Neural cell (in vitro differentiated cells): ENCODE measurements around the gene COLEC12. TPM values are rescaled to one million over a fixed set of nuclear protein-coding genes. Genes with fewer than 3 reads are reported as not detected.

Experiments
- H2AFZ ChIP-seq: fragments of 200-600, 300-800 bp; sonication (generic), shearing (Covaris generic); 2 replicates; pipeline ENCODE4 v1.6.0; 2014; ENCODE audit warnings: low read depth, mild to moderate bottlenecking, antibody characterized with exemption, low read length, moderate library complexity
- H3F3A ChIP-seq: fragments of 200-600 bp; shearing (Covaris generic); 2 replicates; pipeline ENCODE4 v1.6.1; 2016; ENCODE audit warnings: mild to moderate bottlenecking, moderate library complexity, mixed read lengths, antibody characterized with exemption, low read length; ENCODE audit not compliant: insufficient read depth, poor library complexity, severe bottlenecking
- H3K27ac ChIP-seq: fragments of 200-600, 300-800 bp; sonication (generic), shearing (Covaris generic); 2 replicates; pipeline ENCODE4 v1.5.1; 2014; ENCODE audit warnings: mild to moderate bottlenecking, low read length, moderate library complexity
- H3K27me3 ChIP-seq: fragments of 300-800, 200-600 bp; sonication (generic), shearing (Covaris generic); 2 replicates; pipeline ENCODE4 v1.6.0; 2014; ENCODE audit warnings: mild to moderate bottlenecking, low read depth, low read length, moderate library complexity; ENCODE audit not compliant: insufficient read depth
- H3K36me3 ChIP-seq: fragments of 300-800, 200-600 bp; sonication (generic), shearing (Covaris generic); 2 replicates; pipeline ENCODE4 v1.5.1; 2014; ENCODE audit warnings: mild to moderate bottlenecking, antibody characterized with exemption, low read length, moderate library complexity; ENCODE audit not compliant: insufficient read depth
- H3K4me2 ChIP-seq: fragments of 300-800, 200-600 bp; sonication (generic), shearing (Covaris generic); 2 replicates; pipeline ENCODE4 v1.6.0; 2014; ENCODE audit warnings: mild to moderate bottlenecking, low read length
- H3K4me3 ChIP-seq: fragments of 300-800, 200-600 bp; sonication (generic), shearing (Covaris generic); 2 replicates; pipeline ENCODE4 v1.5.1; 2014; ENCODE audit warnings: mild to moderate bottlenecking, low read length, moderate library complexity
- H3K79me2 ChIP-seq: fragments of 200-600 bp; shearing (Covaris generic); replicated peaks from 2 replicates; pipeline ENCODE4 v1.6.0; 2014; ENCODE audit warnings: mild to moderate bottlenecking, low read length, moderate library complexity; ENCODE audit not compliant: insufficient read depth
- H3K9ac ChIP-seq: fragments of 300-800, 200-600 bp; sonication (generic), shearing (Covaris generic); 2 replicates; pipeline ENCODE4 v1.6.1; 2016; ENCODE audit warnings: mild to moderate bottlenecking, low read length, mixed read lengths
- H3K9me2 ChIP-seq: fragments of 200-600 bp; shearing (Covaris generic); 2 replicates; pipeline ENCODE4 v1.6.1; 2016; ENCODE audit warnings: mild to moderate bottlenecking, low read length, mixed read lengths; ENCODE audit not compliant: insufficient read depth
- H3K9me3 ChIP-seq: fragments of 200-600, 300-800 bp; sonication (generic), shearing (Covaris generic); 2 replicates; pipeline ENCODE4 v1.6.1; 2016; ENCODE audit warnings: mild to moderate bottlenecking, mixed run types, low read length, moderate library complexity, mixed read lengths
- H4K20me1 ChIP-seq: fragments of 200-600 bp; shearing (Covaris generic); 2 replicates; pipeline ENCODE4 v1.6.1; 2016; ENCODE audit warnings: mild to moderate bottlenecking, mixed run types; ENCODE audit not compliant: insufficient read depth
- EP300 ChIP-seq: fragments of 450-650 bp; conservative IDR thresholded peaks from 2 replicates; pipeline ENCODE4 v1.6.1; 2014; ENCODE audit warnings: antibody characterized with exemption, mild to moderate bottlenecking, moderate library complexity; ENCODE audit not compliant: poor library complexity, severe bottlenecking
- EZH2 ChIP-seq: fragments of 200-600, 300-800 bp; shearing (Covaris generic), sonication (generic); IDR thresholded peaks from 2 replicates; pipeline ENCODE4 v1.6.1; 2014; ENCODE audit warnings: antibody characterized with exemption, low read length, borderline replicate concordance, mild to moderate bottlenecking; ENCODE audit not compliant: insufficient read depth, poor library complexity, severe bottlenecking
- MXI1 ChIP-seq: fragments of 450-650 bp; conservative IDR thresholded peaks from 2 replicates; pipeline ENCODE4 v1.6.1; 2014; ENCODE audit warnings: antibody characterized with exemption, mild to moderate bottlenecking; ENCODE audit not compliant: poor library complexity, severe bottlenecking
- POLR2AphosphoS5 ChIP-seq: IDR thresholded peaks from 2 replicates; pipeline ENCODE4 v1.6.1; 2012
- RAD21 ChIP-seq: fragments of 450-650 bp; conservative IDR thresholded peaks from 2 replicates; pipeline ENCODE4 v1.6.1; 2014; ENCODE audit warnings: antibody characterized with exemption, mild to moderate bottlenecking, moderate library complexity
- REST ChIP-seq: IDR thresholded peaks from 2 replicates; pipeline ENCODE4 v1.6.1; 2012; ENCODE audit warnings: borderline replicate concordance
- SMC3 ChIP-seq: fragments of 450-650 bp; conservative IDR thresholded peaks from 2 replicates; pipeline ENCODE4 v1.6.1; 2014; ENCODE audit warnings: antibody characterized with exemption, mild to moderate bottlenecking, moderate library complexity; ENCODE audit not compliant: poor library complexity
- TAF1 ChIP-seq: IDR thresholded peaks from 2 replicates; pipeline ENCODE4 v1.6.1; 2012; ENCODE audit warnings: low read depth
- polyA plus RNA-seq: library from polyadenylated mRNA; depleted of rRNA; stranded (reverse); fragments of >200 nt; gene quantifications from 2 replicates; pipeline ENCODE4 v1.2.3, GENCODE V29; 2014
- TF ChIP-seq, protein P1 (sequence below): fragments of 450-650 bp; IDR thresholded peaks from 2 replicates; pipeline ENCODE4 v1.5.1; 2014; ENCODE audit warnings: antibody characterized with exemption, mild to moderate bottlenecking, moderate library complexity; ENCODE audit not compliant: poor library complexity, severe bottlenecking

The COLEC12 gene
- polyA plus RNA-seq, 1 donor from 2014 or later: 0.42 TPM

- TF ChIP-seq POLR2AphosphoS5 (no peak), SMC3 (no peak), EP300 (no peak), MXI1 (no peak), REST (no peak), TAF1 (no peak), EZH2 (no peak), RAD21 (no peak)
- TF ChIP-seq, protein P1, sequence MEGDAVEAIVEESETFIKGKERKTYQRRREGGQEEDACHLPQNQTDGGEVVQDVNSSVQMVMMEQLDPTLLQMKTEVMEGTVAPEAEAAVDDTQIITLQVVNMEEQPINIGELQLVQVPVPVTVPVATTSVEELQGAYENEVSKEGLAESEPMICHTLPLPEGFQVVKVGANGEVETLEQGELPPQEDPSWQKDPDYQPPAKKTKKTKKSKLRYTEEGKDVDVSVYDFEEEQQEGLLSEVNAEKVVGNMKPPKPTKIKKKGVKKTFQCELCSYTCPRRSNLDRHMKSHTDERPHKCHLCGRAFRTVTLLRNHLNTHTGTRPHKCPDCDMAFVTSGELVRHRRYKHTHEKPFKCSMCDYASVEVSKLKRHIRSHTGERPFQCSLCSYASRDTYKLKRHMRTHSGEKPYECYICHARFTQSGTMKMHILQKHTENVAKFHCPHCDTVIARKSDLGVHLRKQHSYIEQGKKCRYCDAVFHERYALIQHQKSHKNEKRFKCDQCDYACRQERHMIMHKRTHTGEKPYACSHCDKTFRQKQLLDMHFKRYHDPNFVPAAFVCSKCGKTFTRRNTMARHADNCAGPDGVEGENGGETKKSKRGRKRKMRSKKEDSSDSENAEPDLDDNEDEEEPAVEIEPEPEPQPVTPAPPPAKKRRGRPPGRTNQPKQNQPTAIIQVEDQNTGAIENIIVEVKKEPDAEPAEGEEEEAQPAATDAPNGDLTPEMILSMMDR: no peak
- H3K36me3 ChIP-seq: no peaks in the 10 kb centered on the region
These were observed 43.4 kb downstream of the COLEC12 start for GRCh38 chr18:457140-457519.

GRCh38 chr18:456361-457139 is 44.0 kb downstream of the COLEC12 start:
- Histone ChIP-seq H3K79me2 (no peaks in the 10 kb centered on the region), H4K20me1 (no peaks in the 10 kb centered on the region), H2AFZ (no peak overlapping the region), H3K4me3 (no peak overlapping the region), H3K4me2 (no peak overlapping the region), H3K9ac (peak overlapping the region; percentile 42), H3K9me3 (no peaks in the 10 kb centered on the region), H3K9me2 (no peaks in the 10 kb centered on the region), H3K27ac (peak overlapping the region; percentile 4), H3K27me3 (no peaks in the 10 kb centered on the region), H3F3A (no peaks in the 10 kb centered on the region), H3K36me3 (no peaks in the 10 kb centered on the region)
- no peak for TF ChIP-seq EP300
- TF ChIP-seq POLR2AphosphoS5: no peak
- TF ChIP-seq, protein P1: no peak
- TF ChIP-seq SMC3: no peak
- TF ChIP-seq MXI1: no peak
- no peak for TF ChIP-seq RAD21
- no peak for TF ChIP-seq REST
- TF ChIP-seq TAF1: no peak
- TF ChIP-seq EZH2: no peak

More at GRCh38 chr18:457140-457519, 43.4 kb downstream of the COLEC12 start:
- Histone ChIP-seq H3K9me2 (no peaks in the 10 kb centered on the region), H2AFZ (no peak overlapping the region), H3K27me3 (no peaks in the 10 kb centered on the region), H3K4me3 (no peak overlapping the region), H3K27ac (peak overlapping the region; percentile 4), H3K4me2 (no peak overlapping the region), H3K9me3 (no peaks in the 10 kb centered on the region), H3F3A (no peaks in the 10 kb centered on the region), H4K20me1 (no peaks in the 10 kb centered on the region), H3K9ac (peak overlapping the region; percentile 42), H3K79me2 (no peaks in the 10 kb centered on the region)
